ENCODE results near the gene TRAF7.

Gene TRAF7

DNA sequence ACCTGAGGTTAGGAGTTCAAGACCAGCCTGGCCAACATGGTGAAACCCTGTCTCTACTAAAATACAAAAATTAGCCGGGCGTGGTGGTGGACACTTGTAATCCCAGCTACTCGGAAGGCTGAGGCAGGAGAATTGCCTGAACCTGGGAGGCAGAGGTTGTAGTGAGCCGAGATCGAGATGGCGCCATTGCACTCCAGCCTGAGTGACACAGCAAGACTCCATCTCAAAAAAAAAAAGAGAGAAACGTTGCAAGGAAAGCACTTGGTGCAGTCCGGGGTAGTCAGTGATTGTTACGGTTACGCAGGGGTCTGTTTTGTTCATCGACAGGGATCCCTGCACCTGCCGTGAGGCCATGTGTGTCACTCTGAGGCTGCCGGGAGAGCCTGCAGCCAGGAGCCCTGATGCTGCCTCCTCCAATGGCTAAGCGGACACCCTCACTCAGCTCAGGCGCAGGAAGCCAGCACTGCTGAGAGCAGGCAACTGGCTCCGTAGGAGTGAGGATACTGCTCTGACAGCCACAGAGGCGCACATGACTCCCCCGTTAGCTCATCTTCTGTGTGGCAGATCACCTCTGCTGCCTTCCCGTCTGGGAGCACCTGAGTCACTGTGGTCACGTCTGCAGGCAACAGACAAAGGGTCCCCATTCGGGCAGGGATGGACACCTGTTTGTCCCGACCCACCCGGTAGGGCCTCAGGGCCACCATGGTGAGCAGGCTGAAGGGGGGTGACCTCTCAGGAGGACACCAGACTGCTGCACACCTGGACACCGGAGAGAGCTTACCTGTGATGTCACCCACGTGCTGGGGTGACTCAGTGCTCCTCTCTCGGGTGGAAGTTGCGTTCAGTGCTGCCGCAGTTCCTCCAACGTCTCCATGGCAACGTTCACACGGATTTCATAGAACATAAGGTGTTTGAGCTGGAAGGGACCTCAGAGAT lies 12.4 kb upstream of the TRAF7 start:
- no peak for TF ChIP-seq ZNF274 (IDR thresholded peaks at IDR 0.05; ENCODE audit: low read depth, low read length)
- H3K4me3 ChIP-seq (ENCODE audit: low read length) = no peak overlapping the region

GRCh38 chr16:2143878-2144485 lies 11.6 kb upstream of the TRAF7 start:
- H3K4me3 ChIP-seq (ENCODE audit: low read length) = no peak overlapping the region
- no peak for TF ChIP-seq ZNF274 (IDR thresholded peaks at IDR 0.05; ENCODE audit: low read depth, low read length)

GRCh38 chr16:2145843-2146242 lies 9.7 kb upstream of the TRAF7 start:
- no peak for TF ChIP-seq ZNF274 (IDR thresholded peaks at IDR 0.05; ENCODE audit: low read depth, low read length)
- H3K4me3 ChIP-seq (ENCODE audit: low read length) = no peak overlapping the region

DNA sequence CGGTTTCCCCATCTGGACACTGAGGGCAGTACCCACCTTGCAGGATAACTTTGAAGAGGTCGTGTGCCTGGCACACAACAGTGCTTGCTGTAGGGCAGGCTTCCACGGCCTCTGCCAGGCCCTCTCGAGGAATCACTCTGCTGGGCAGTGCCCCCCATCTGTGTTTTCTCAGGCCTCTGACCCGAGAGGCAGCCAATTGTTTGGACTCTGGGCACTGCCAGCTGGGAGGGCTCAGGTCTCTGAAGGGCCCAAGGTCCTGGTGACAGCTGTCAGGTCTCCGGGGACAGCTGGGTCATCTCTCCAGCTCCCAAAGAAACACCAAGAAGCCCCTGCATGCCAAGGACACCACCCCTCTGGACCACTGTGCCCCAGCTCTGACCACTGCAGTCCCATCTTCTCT lies 8.2 kb upstream of the TRAF7 start:
- TF ChIP-seq ZNF274 (IDR thresholded peaks at IDR 0.05; ENCODE audit: low read depth, low read length) = no peak
- H3K4me3 ChIP-seq (ENCODE audit: low read length) = no peak overlapping the region

DNA sequence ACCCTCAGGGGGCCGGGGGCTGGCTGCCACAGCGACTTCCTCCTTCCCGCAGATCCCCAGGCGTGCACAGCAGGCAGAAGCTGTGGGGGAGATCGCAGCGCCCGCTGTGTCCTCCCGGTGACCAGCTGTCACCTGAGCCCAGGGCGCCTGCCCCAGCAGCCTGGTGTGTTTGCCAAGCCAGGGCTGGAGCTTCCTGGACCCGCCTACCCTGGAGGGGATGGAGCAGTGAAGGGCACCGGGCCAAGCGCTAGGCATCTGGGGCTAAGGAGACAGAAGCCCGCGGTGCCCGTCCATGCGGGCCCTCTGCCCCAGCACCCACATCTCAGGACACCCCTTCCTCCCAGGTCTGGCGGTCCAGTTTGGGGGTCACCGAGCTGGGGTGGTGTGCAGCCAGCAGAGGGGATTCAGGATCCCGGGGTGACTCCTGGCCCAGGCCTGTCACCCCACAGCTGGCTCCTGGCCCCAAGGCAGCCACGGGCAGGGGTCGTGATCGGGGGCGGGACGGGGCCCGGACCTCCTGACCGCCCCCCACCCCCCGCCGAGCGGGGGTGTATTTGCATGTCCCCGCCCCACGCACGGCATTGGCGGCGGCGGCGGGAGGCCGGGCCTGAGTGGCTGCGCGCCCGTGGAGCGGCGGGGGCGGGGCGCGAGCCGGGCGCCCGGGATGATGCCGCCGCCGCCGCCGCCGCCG lies 7.5 kb upstream of the TRAF7 start, which contains the start of gene RAB26:
TSS of gene RAB26 (plus strand) at position 645 of the 691 bp plus-strand sequence. CDS start 159 bp downstream, outside the sequence.
- no peak for TF ChIP-seq ZNF274 (IDR thresholded peaks at IDR 0.05; ENCODE audit: low read depth, low read length)
- H3K4me3 ChIP-seq (ENCODE audit: low read length) = peak within 1 kb of the TSS; percentile 14; the same call in 1 of the 2 replicates

- peak overlapping the region; percentile 14; the same call in 1 of the 2 replicates for H3K4me3 ChIP-seq (ENCODE audit: low read length)
- TF ChIP-seq ZNF274 (IDR thresholded peaks at IDR 0.05; ENCODE audit: low read depth, low read length) = no peak
Measured at GRCh38 chr16:2148714-2149629, 6.6 kb upstream of the TRAF7 start.

GRCh38 chr16:2149630-2150417 lies 5.8 kb upstream of the TRAF7 start:
- H3K4me3 ChIP-seq (ENCODE audit: low read length) = no peak overlapping the region
- TF ChIP-seq ZNF274 (IDR thresholded peaks at IDR 0.05; ENCODE audit: low read depth, low read length) = no peak

DNA sequence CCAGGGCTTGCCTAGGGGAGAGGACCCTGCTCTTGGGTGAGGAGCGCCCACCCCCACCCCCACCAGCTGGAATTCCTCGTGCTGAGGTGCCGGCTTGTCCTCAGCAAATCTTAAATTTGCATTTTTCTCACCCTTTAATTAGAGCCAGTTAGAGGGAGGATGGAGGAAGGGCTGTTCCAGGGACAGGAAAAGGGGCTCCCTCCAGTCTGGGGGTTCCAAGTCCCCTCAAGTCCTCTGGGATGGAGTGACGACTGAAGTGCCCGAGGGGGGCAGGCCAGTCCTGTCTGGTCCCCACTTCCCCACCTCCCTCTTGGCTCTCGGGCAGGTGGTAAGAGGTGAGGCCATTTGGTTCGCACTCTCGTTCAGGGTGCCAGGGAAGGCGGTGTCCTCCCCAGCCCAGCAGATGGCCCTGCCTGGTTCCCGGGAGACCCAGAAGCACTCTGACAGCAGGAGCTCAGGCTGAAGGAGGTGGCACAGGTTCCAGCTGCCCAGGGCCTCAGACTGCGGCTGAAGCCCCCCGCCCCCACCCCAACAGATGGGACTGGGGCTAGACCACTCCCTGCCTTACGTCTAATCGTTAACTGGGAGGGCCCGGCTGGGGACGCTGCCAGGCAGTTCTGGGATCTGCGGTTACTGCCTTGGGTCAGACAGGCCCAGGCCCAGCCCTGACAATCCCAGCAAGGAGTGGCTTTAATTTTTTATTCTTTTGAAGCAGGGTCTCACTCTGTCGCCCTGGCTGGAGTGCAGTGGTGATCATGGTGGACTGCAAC lies 5.0 kb upstream of the TRAF7 start:
- TF ChIP-seq ZNF274 (IDR thresholded peaks at IDR 0.05; ENCODE audit: low read depth, low read length) = no peak
- H3K4me3 ChIP-seq (ENCODE audit: low read length) = no peak overlapping the region

- H3K4me3 ChIP-seq (ENCODE audit: low read length) = no peak overlapping the region
- TF ChIP-seq ZNF274 (IDR thresholded peaks at IDR 0.05; ENCODE audit: low read depth, low read length) = no peak
Measured at GRCh38 chr16:2151188-2152091, 4.1 kb upstream of the TRAF7 start.

DNA sequence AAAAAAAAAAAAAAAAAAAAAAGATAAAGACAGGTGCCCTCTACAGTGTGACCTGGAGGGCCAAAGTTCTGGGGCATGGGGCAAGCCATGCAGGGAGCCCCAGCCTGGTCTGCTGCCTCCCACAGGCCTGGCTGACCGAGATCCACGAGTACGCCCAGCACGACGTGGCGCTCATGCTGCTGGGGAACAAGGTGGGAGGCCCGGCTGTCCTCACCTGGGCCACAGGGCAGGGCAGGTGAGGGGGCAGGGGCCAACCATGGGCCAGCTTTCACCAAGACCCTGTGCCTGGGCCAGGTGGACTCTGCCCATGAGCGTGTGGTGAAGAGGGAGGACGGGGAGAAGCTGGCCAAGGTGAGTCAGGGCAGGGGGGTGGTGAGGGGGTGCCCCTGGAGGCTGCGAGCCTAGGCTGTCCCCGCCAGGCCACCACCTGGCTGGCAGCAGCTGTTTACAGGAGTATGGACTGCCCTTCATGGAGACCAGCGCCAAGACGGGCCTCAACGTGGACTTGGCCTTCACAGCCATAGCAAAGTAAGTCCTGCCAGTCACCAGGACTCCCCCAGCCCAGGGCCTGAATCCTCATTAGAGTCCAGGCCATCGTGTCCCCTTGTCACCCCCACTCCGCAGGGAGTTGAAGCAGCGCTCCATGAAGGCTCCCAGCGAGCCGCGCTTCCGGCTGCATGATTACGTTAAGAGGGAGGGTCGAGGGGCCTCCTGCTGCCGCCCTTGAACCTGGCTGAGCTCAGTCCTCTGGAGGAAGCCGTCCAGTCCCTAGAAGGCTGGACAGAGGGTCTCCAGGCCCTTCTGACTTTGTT lies 2.7 kb upstream of the TRAF7 start:
- peak overlapping the region; percentile 80 for H3K4me3 ChIP-seq (ENCODE audit: low read length)
- TF ChIP-seq ZNF274 (IDR thresholded peaks at IDR 0.05; ENCODE audit: low read depth, low read length) = no peak
